H1 (cell line): ENCODE data around the gene RRBP1. TPM values are rescaled to one million over a fixed set of nuclear protein-coding genes. Genes with fewer than 3 reads are reported as not detected.

Source experiments
- BCL11A ChIP-seq, 2 experiments: IDR thresholded peaks; one replicate each; pipeline ENCODE4 v1.6.1; 2011; ENCODE audit warnings: low read depth in 2 of 2, low read length in 2 of 2, mild to moderate bottlenecking in 2 of 2
- CTCF ChIP-seq, 3 experiments: IDR thresholded peaks; 1 replicate in 2 of 3; 2 replicates in 1 of 3; pipeline versions ENCODE4 v1.5.1 to v1.6.1; 2011; ENCODE audit warnings: low read length in 3 of 3, mild to moderate bottlenecking in 3 of 3, inconsistent platforms in 2 of 3, low read depth in 1 of 3, moderate library complexity in 1 of 3; ENCODE audit not compliant: insufficient read depth in 1 of 3; ENCODE audit errors: control extremely low read depth in 1 of 3
- FOSL1 ChIP-seq: IDR thresholded peaks from 2 replicates; pipeline ENCODE4 v1.6.1; 2011; ENCODE audit warnings: mild to moderate bottlenecking, low read depth, low read length, moderate library complexity; ENCODE audit not compliant: insufficient read depth
- polyA plus RNA-seq, 7 experiments: library from polyadenylated mRNA; depleted of rRNA in 3 of 7; stranded (reverse) in 5 of 7; unstranded in 2 of 7; fragments of >200 nt in 5 of 7; fragments of 200-250 nt in 2 of 7; gene quantifications; 1 replicate in 5 of 7; 2 replicates in 1 of 7; 4 replicates in 1 of 7; pipeline versions ENCODE4 v1.2.1 to v1.2.3, GENCODE V29; 2011 to 2013; ENCODE audit warnings: missing spikeins in 2 of 7, mixed read lengths in 2 of 7
- total RNA-seq: library from RNA; stranded (reverse); fragmentation: NEBNext Ultra II Directional; extraction: Animal tissue kit (Norgen Biotek cat#: 25700); gene quantifications from 2 replicates; pipeline ENCODE4 v1.2.1, GENCODE V29; 2021

RRBP1 gene
- total and polyA plus RNA-seq, 2 of the 8 experiments (the other 6 are each of a cell fraction or from before 2014, with no cell fraction given) = 15.9 to 157 TPM

- no peak for TF ChIP-seq BCL11A (IDR thresholded peaks at IDR 0.05; ENCODE audit: low read depth in 2 of 2, low read length in 2 of 2)
- TF ChIP-seq CTCF (IDR thresholded peaks at IDR 0.05; ENCODE audit: control extremely low read depth in 1 of 3, insufficient read depth in 1 of 3, low read depth in 1 of 3, low read length in 3 of 3) = no peak
- TF ChIP-seq FOSL1 = no peak
Observed at GRCh38 chr20:17678886-17679285, 3.2 kb downstream of the RRBP1 start (continued).
